Measurements from ENCODE around the gene RIPOR2. TPM values are rescaled to one million over a fixed set of nuclear protein-coding genes. Genes with fewer than 3 reads are reported as not detected.

The RIPOR2 gene
- total and polyA plus RNA-seq, 10 of the 15 experiments (the other 5 are each of a cell fraction or from before 2014, with no cell fraction given) = 22.2 to 48.2 (median 34.7) TPM

GRCh38 chr6:24968783-24969182 lies 33.0 kb upstream of the RIPOR2 start (continued):
- TF ChIP-seq CBX5 (IDR thresholded peaks at IDR 0.05; ENCODE audit: low read depth) = no peak
- no peak for TF ChIP-seq SPI1 (IDR thresholded peaks at IDR 0.05; ENCODE audit: borderline replicate concordance, insufficient read depth, low read depth, low read length)
- TF ChIP-seq ZNF384 (IDR thresholded peaks at IDR 0.05; ENCODE audit: borderline replicate concordance, low read depth, low read length) = no peak
- TF ChIP-seq RB1 (IDR thresholded peaks at IDR 0.05; ENCODE audit: borderline replicate concordance) = no peak
- no peak for TF ChIP-seq PAX5 (IDR thresholded peaks at IDR 0.05; ENCODE audit: borderline replicate concordance, low read depth, low read length)

GRCh38 chr6:24967211-24967610 lies 31.5 kb upstream of the RIPOR2 start:
- Histone ChIP-seq H3K4me3 (no peak overlapping the region), H4K20me1 (ENCODE audit: control insufficient read depth, insufficient read depth) (no peaks in the 10 kb centered on the region), H3K4me1 (ENCODE audit: control insufficient read depth, insufficient read depth, low read length) (no peaks in the 10 kb centered on the region), H3K36me3 (ENCODE audit: control insufficient read depth in 2 of 2, insufficient read depth in 2 of 2, low read length in 1 of 2) (no peaks in the 10 kb centered on the region), H3K9me3 (replicated peaks; ENCODE audit: control insufficient read depth, insufficient read depth, low read length) (no peaks in the 10 kb centered on the region), H3K27me3 (replicated peaks in 1 of 2; ENCODE audit: control insufficient read depth in 2 of 2, insufficient read depth in 2 of 2, low read length in 1 of 2) (no peaks in the 10 kb centered on the region), H3K9ac (ENCODE audit: control insufficient read depth, insufficient read depth, low read length) (no peak overlapping the region), H3K27ac (ENCODE audit: control insufficient read depth, insufficient read depth) (no peak overlapping the region), H3K79me2 (ENCODE audit: control insufficient read depth, insufficient read depth, low read length) (no peaks in the 10 kb centered on the region), H3K4me2 (ENCODE audit: control insufficient read depth, insufficient read depth) (no peak overlapping the region), H2AFZ (ENCODE audit: control insufficient read depth, low read depth, low read length) (no peak overlapping the region)
- CTCF ChIA-PET = interaction anchor here (2.3 to 3.5 kb wide), 2 partner anchors 24 to 34 kb away, joined by 13 to 15 read pairs; no protein-coding TSS in a partner anchor
- 50% methylated on average over 1 of the region's 1 CpG for WGBS (ENCODE audit: insufficient coverage, insufficient replicate concordance, low lambda C conversion rate, missing lambda C conversion rate)
- SMC1A ChIA-PET (ENCODE audit: uncharacterized antibody, unreplicated experiment) = interaction anchor here (0.8 to 2.4 kb wide), 4 partner anchors 12 to 33 kb away, joined by 3 to 9 read pairs (median 5); no protein-coding TSS in a partner anchor
- POLR2A ChIA-PET = interaction anchor here (1.1 kb wide), 1 partner anchor 34 kb away, joined by 3 read pairs; no protein-coding TSS in a partner anchor
- no TSS peak for BruUV-seq (replicated peaks)
- FAIRE-seq = no peak
- in situ Hi-C loops (cut with MboI) (no loop called here), intact Hi-C loops (cut with micrococcal nuclease; ENCODE audit: unreplicated experiment) (no loop called here)
- ATAC-seq = no peak
- RAD21 ChIA-PET (ENCODE audit: unreplicated experiment) = interaction anchor here (3.4 kb wide), 1 partner anchor 24 kb away, joined by 13 read pairs; no protein-coding TSS in a partner anchor
- no peak for DNase-seq (ENCODE audit: low read depth, low spot score)
- no peak for TF ChIP-seq IKZF2 (IDR thresholded peaks at IDR 0.05)
- no peak for TF ChIP-seq SREBF2 (IDR thresholded peaks at IDR 0.05; ENCODE audit: low read length)
- TF ChIP-seq YY1 (IDR thresholded peaks at IDR 0.05; ENCODE audit: low read depth, low read length) = no peak
- TF ChIP-seq NBN (IDR thresholded peaks at IDR 0.05) = no peak
- no peak for TF ChIP-seq ZBTB11 (CRISPR knock-in tag; IDR thresholded peaks at IDR 0.05)
- no peak for TF ChIP-seq YBX1 (IDR thresholded peaks at IDR 0.05)
- no peak for TF ChIP-seq CREM (IDR thresholded peaks at IDR 0.05; ENCODE audit: low read depth)
- TF ChIP-seq ATF3 (IDR thresholded peaks at IDR 0.05; ENCODE audit: borderline replicate concordance, extremely low read depth, low read depth, low read length) = no peak
- no peak for TF ChIP-seq REST (IDR thresholded peaks at IDR 0.05; ENCODE audit: low read depth, low read length)
- no peak for TF ChIP-seq ZZZ3 (IDR thresholded peaks at IDR 0.05; ENCODE audit: control insufficient read depth, insufficient read length, low read depth)
- no peak for TF ChIP-seq ASH2L (IDR thresholded peaks at IDR 0.05; ENCODE audit: borderline replicate concordance, low read depth)
- no peak for TF ChIP-seq ZNF384 (IDR thresholded peaks at IDR 0.05; ENCODE audit: borderline replicate concordance, low read depth, low read length)
